Hepatocyte (in vitro differentiated cells): ENCODE results near the gene DISC1.

Source experiments
- EZH2 ChIP-seq: fragments of 200-600 bp; sonication (generic); IDR thresholded peaks from 2 replicates; pipeline ENCODE4 v1.6.1; 2016; ENCODE audit warnings: antibody characterized with exemption, mild to moderate bottlenecking, borderline replicate concordance
- EZH2phosphoT487 ChIP-seq: fragments of 200-600 bp; sonication (generic); IDR thresholded peaks from one replicate; pipeline ENCODE4 v1.6.1; 2018; ENCODE audit warnings: antibody characterized with exemption, mild to moderate bottlenecking, low read depth, moderate library complexity; ENCODE audit not compliant: unreplicated experiment, severe bottlenecking
- TF ChIP-seq, protein P1 (sequence below): fragments of 200-600 bp; sonication (generic); IDR thresholded peaks from 2 replicates; pipeline ENCODE4 v1.5.1; 2016; ENCODE audit warnings: antibody characterized with exemption, mild to moderate bottlenecking; ENCODE audit not compliant: poor library complexity

DNA sequence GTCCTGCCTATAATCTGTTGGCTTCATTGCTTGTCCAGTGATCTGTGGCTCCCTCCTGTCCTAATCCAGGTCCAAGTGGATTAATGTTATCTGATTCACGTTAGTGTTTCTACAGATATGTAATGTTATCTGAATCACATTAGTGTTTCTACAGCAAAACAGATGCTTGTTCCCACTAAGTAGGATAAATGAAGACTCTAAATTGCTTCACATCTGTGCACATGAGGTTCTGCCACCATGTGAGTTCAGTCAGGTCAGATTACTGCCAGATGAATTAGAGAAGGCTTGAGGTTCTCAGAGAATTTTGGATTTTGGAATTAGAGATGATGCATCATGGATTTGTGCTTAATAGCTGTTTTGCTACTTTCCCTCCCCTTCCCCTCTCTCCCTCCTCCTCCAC is 13.2 kb downstream of the DISC1 start:
- TF ChIP-seq, protein P1, sequence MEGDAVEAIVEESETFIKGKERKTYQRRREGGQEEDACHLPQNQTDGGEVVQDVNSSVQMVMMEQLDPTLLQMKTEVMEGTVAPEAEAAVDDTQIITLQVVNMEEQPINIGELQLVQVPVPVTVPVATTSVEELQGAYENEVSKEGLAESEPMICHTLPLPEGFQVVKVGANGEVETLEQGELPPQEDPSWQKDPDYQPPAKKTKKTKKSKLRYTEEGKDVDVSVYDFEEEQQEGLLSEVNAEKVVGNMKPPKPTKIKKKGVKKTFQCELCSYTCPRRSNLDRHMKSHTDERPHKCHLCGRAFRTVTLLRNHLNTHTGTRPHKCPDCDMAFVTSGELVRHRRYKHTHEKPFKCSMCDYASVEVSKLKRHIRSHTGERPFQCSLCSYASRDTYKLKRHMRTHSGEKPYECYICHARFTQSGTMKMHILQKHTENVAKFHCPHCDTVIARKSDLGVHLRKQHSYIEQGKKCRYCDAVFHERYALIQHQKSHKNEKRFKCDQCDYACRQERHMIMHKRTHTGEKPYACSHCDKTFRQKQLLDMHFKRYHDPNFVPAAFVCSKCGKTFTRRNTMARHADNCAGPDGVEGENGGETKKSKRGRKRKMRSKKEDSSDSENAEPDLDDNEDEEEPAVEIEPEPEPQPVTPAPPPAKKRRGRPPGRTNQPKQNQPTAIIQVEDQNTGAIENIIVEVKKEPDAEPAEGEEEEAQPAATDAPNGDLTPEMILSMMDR, result no peak
- TF ChIP-seq EZH2phosphoT487 (no peak), EZH2 (no peak)
